Osteoblast (primary cell): ENCODE data around the gene P2RX5. TPM values are rescaled to one million over a fixed set of nuclear protein-coding genes. Genes with fewer than 3 reads are reported as not detected.
"Not testable (repeated sequence)": the region's sequence is repeated elsewhere in the genome, so short reads cannot be mapped to it uniquely, and the experiment has no call there.

Experiments used
- DNase-seq: peaks from one replicate; pipeline ENCODE4 v3.0.0; 2011; ENCODE audit warnings: low spot score, mixed read lengths; ENCODE audit not compliant: insufficient read length; ENCODE audit errors: missing footprints
- H2AFZ ChIP-seq: 2 replicates; pipeline ENCODE4 v1.6.0; 2011; ENCODE audit warnings: mild to moderate bottlenecking, low read length
- H3K27ac ChIP-seq: 2 replicates; pipeline ENCODE4 v1.5.1; 2011; ENCODE audit warnings: mild to moderate bottlenecking, low read depth, low read length, moderate library complexity
- H3K27me3 ChIP-seq: 2 replicates; pipeline ENCODE4 v1.6.0; 2012; ENCODE audit warnings: mild to moderate bottlenecking, control low read depth, inconsistent platforms, low read length, moderate library complexity; ENCODE audit not compliant: insufficient read depth
- H3K36me3 ChIP-seq: 2 replicates; pipeline ENCODE4 v1.5.1; 2011; ENCODE audit warnings: mild to moderate bottlenecking, low read length, control low read depth, moderate library complexity; ENCODE audit not compliant: insufficient read depth
- H3K4me1 ChIP-seq: 2 replicates; pipeline ENCODE4 v1.5.1; 2011; ENCODE audit warnings: mild to moderate bottlenecking, low read length, control low read depth, moderate library complexity; ENCODE audit not compliant: insufficient read depth
- H3K4me2 ChIP-seq: 2 replicates; pipeline ENCODE4 v1.6.0; 2011; ENCODE audit warnings: mild to moderate bottlenecking, low read length; ENCODE audit not compliant: insufficient read depth
- H3K4me3 ChIP-seq: fragments of 200-600 bp; sonication (generic); 3 replicates; pipeline ENCODE4 v1.5.1; 2012; ENCODE audit warnings: mild to moderate bottlenecking, low read length, inconsistent platforms; ENCODE audit not compliant: insufficient read depth
- H3K79me2 ChIP-seq: 2 replicates; pipeline ENCODE4 v1.6.0; 2012; ENCODE audit warnings: mild to moderate bottlenecking, low read length, control low read depth, inconsistent platforms; ENCODE audit not compliant: insufficient read depth
- H3K9me3 ChIP-seq: 2 replicates; pipeline ENCODE4 v1.5.1; 2011; ENCODE audit warnings: low read depth, low read length, control low read depth
- H4K20me1 ChIP-seq: 2 replicates; pipeline ENCODE4 v1.6.0; 2012; ENCODE audit warnings: mild to moderate bottlenecking, low read length, control low read depth; ENCODE audit not compliant: insufficient read depth
- CTCF ChIP-seq: IDR thresholded peaks from 2 replicates; pipeline ENCODE4 v1.5.1; 2011; ENCODE audit warnings: mild to moderate bottlenecking, low read depth, low read length, moderate library complexity; ENCODE audit errors: extremely low read depth
- total RNA-seq: library from RNA; depleted of rRNA; stranded (reverse); fragments of >200 nt; gene quantifications from 2 replicates; pipeline ENCODE4 v1.2.3, GENCODE V29; 2012

The P2RX5 gene
- total RNA-seq, 1 donor = 0.36 TPM

GRCh38 chr17:3704931-3705717 lies 9.2 kb upstream of the P2RX5 start:
- H3K4me3 ChIP-seq = no peak overlapping the region
- peak; percentile 69 for DNase-seq
- no peaks in the 10 kb centered on the region for H3K79me2 ChIP-seq
- no peak overlapping the region for H2AFZ ChIP-seq
- no peak overlapping the region for H3K27ac ChIP-seq
- H3K27me3 ChIP-seq = no peaks in the 10 kb centered on the region
- no peaks in the 10 kb centered on the region for H3K36me3 ChIP-seq
- TF ChIP-seq CTCF = no peak
- H3K9me3 ChIP-seq = no peaks in the 10 kb centered on the region
- H4K20me1 ChIP-seq = no peaks in the 10 kb centered on the region
- no peak overlapping the region for H3K4me2 ChIP-seq
- H3K4me1 ChIP-seq = no peaks in the 10 kb centered on the region

GRCh38 chr17:3702041-3702539 lies 6.1 kb upstream of the P2RX5 start:
- not testable (repeated sequence) for H2AFZ ChIP-seq, H3K4me1 ChIP-seq, DNase-seq, H3K36me3 ChIP-seq, H3K27ac ChIP-seq, H3K79me2 ChIP-seq, H4K20me1 ChIP-seq, H3K4me3 ChIP-seq, H3K4me2 ChIP-seq, H3K9me3 ChIP-seq, H3K27me3 ChIP-seq

- no peak overlapping the region for H3K27ac ChIP-seq
- H2AFZ ChIP-seq = no peak overlapping the region
- no peaks in the 10 kb centered on the region for H3K27me3 ChIP-seq
- H3K9me3 ChIP-seq = peaks cover 4% of the 10 kb centered on the region
- peaks cover 9% of the 10 kb centered on the region for H3K4me1 ChIP-seq
- TF ChIP-seq CTCF = no peak
- no peak overlapping the region for H3K4me3 ChIP-seq
- H4K20me1 ChIP-seq = no peaks in the 10 kb centered on the region
- no peaks in the 10 kb centered on the region for H3K36me3 ChIP-seq
- no peak overlapping the region for H3K4me2 ChIP-seq
- H3K79me2 ChIP-seq = no peaks in the 10 kb centered on the region
- peak; percentile 8 for DNase-seq
Measured at GRCh38 chr17:3699951-3700350, 4.0 kb upstream of the P2RX5 start.

GRCh38 chr17:3698139-3698538 lies 2.2 kb upstream of the P2RX5 start:
- Histone ChIP-seq H3K4me3 (no peak overlapping the region), H3K27ac (no peak overlapping the region), H3K9me3 (peaks cover 4% of the 10 kb centered on the region), H2AFZ (no peak overlapping the region), H3K79me2 (no peaks in the 10 kb centered on the region), H3K4me2 (no peak overlapping the region), H3K4me1 (peaks cover 12% of the 10 kb centered on the region), H3K27me3 (peaks cover 3% of the 10 kb centered on the region), H4K20me1 (no peaks in the 10 kb centered on the region), H3K36me3 (no peaks in the 10 kb centered on the region)
- no peak for TF ChIP-seq CTCF
- DNase-seq = peak; percentile 26
